ENCODE data around the gene WDR44.
A peak's percentile ranks its signal among the peaks of the same experiment; 100 is the strongest.

WDR44 gene

GRCh38 chrX:118347131-118347530, 1.2 kb downstream of the WDR44 start:
- Histone ChIP-seq H3K4me1 (ENCODE audit: control insufficient read depth, insufficient read depth, low read length) (peaks cover 21% of the 10 kb centered on the region), H3K27me3 (ENCODE audit: control insufficient read depth, insufficient read depth, low read length) (no peaks in the 10 kb centered on the region), H3K4me2 (ENCODE audit: low read length) (peak overlapping the region; percentile 83), H3K9ac (ENCODE audit: low read depth, low read length) (peak overlapping the region; percentile 95), H3K36me3 (ENCODE audit: insufficient read depth, low read length) (no peaks in the 10 kb centered on the region), H3K4me3 (ENCODE audit: low read length) (peak overlapping the region; percentile 86), H3K9me3 (replicated peaks; ENCODE audit: low read length) (no peaks in the 10 kb centered on the region)

GRCh38 chrX:118347736-118348135, 1.8 kb downstream of the WDR44 start:
- no peaks in the 10 kb centered on the region for H3K9me3 ChIP-seq (replicated peaks; ENCODE audit: low read length)

GRCh38 chrX:118348186-118348810, 2.4 kb downstream of the WDR44 start:
- H3K27me3 ChIP-seq (ENCODE audit: control insufficient read depth, insufficient read depth, low read length): no peaks in the 10 kb centered on the region
- peaks cover 21% of the 10 kb centered on the region for H3K4me1 ChIP-seq (ENCODE audit: control insufficient read depth, insufficient read depth, low read length)
- peak overlapping the region; percentile 86 for H3K4me3 ChIP-seq (ENCODE audit: low read length)
- peak overlapping the region; percentile 83 for H3K4me2 ChIP-seq (ENCODE audit: low read length)
- no peaks in the 10 kb centered on the region for H3K36me3 ChIP-seq (ENCODE audit: insufficient read depth, low read length)
- peak overlapping the region; percentile 95 for H3K9ac ChIP-seq (ENCODE audit: low read depth, low read length)
- no peaks in the 10 kb centered on the region for H3K9me3 ChIP-seq (replicated peaks; ENCODE audit: low read length)

More at GRCh38 chrX:118347736-118348135, 1.8 kb downstream of the WDR44 start:
- H3K9ac ChIP-seq (ENCODE audit: low read depth, low read length): peak overlapping the region; percentile 95
- H3K4me2 ChIP-seq (ENCODE audit: low read length): peak overlapping the region; percentile 83
- no peaks in the 10 kb centered on the region for H3K27me3 ChIP-seq (ENCODE audit: control insufficient read depth, insufficient read depth, low read length)
- H3K36me3 ChIP-seq (ENCODE audit: insufficient read depth, low read length): no peaks in the 10 kb centered on the region
- peaks cover 21% of the 10 kb centered on the region for H3K4me1 ChIP-seq (ENCODE audit: control insufficient read depth, insufficient read depth, low read length)
- peak overlapping the region; percentile 86 for H3K4me3 ChIP-seq (ENCODE audit: low read length)

- Histone ChIP-seq H3K9ac (ENCODE audit: low read depth, low read length) (no peak overlapping the region), H3K4me3 (ENCODE audit: low read length) (no peak overlapping the region), H3K36me3 (ENCODE audit: insufficient read depth, low read length) (no peaks in the 10 kb centered on the region), H3K4me2 (ENCODE audit: low read length) (no peak overlapping the region), H3K27me3 (ENCODE audit: control insufficient read depth, insufficient read depth, low read length) (no peaks in the 10 kb centered on the region), H3K9me3 (replicated peaks; ENCODE audit: low read length) (no peaks in the 10 kb centered on the region), H3K4me1 (ENCODE audit: control insufficient read depth, insufficient read depth, low read length) (peaks cover 21% of the 10 kb centered on the region)
Measured at GRCh38 chrX:118349188-118349587, 3.3 kb downstream of the WDR44 start.

GRCh38 chrX:118350221-118350620, 4.3 kb downstream of the WDR44 start:
- peaks cover 18% of the 10 kb centered on the region for H3K4me1 ChIP-seq (ENCODE audit: control insufficient read depth, insufficient read depth, low read length)
- H3K9ac ChIP-seq (ENCODE audit: low read depth, low read length): no peak overlapping the region
- no peak overlapping the region for H3K4me3 ChIP-seq (ENCODE audit: low read length)

GRCh38 chrX:118350706-118351105, 4.8 kb downstream of the WDR44 start:
- H3K27me3 ChIP-seq (ENCODE audit: control insufficient read depth, insufficient read depth, low read length): no peaks in the 10 kb centered on the region
- H3K36me3 ChIP-seq (ENCODE audit: insufficient read depth, low read length): no peaks in the 10 kb centered on the region
- H3K4me2 ChIP-seq (ENCODE audit: low read length): peak overlapping the region; percentile 70
- H3K4me1 ChIP-seq (ENCODE audit: control insufficient read depth, insufficient read depth, low read length): peaks cover 22% of the 10 kb centered on the region
- no peak overlapping the region for H3K9ac ChIP-seq (ENCODE audit: low read depth, low read length)
- no peak overlapping the region for H3K4me3 ChIP-seq (ENCODE audit: low read length)
- no peaks in the 10 kb centered on the region for H3K9me3 ChIP-seq (replicated peaks; ENCODE audit: low read length)

More at GRCh38 chrX:118350221-118350620, 4.3 kb downstream of the WDR44 start:
- H3K36me3 ChIP-seq (ENCODE audit: insufficient read depth, low read length): no peaks in the 10 kb centered on the region
- no peaks in the 10 kb centered on the region for H3K9me3 ChIP-seq (replicated peaks; ENCODE audit: low read length)
- H3K27me3 ChIP-seq (ENCODE audit: control insufficient read depth, insufficient read depth, low read length): no peaks in the 10 kb centered on the region
- peak overlapping the region; percentile 70 for H3K4me2 ChIP-seq (ENCODE audit: low read length)

GRCh38 chrX:118352566-118352965, 6.7 kb downstream of the WDR44 start:
- no peaks in the 10 kb centered on the region for H3K9me3 ChIP-seq (replicated peaks; ENCODE audit: low read length)
- no peak overlapping the region for H3K9ac ChIP-seq (ENCODE audit: low read depth, low read length)
- H3K36me3 ChIP-seq (ENCODE audit: insufficient read depth, low read length): no peaks in the 10 kb centered on the region
- no peak overlapping the region for H3K4me3 ChIP-seq (ENCODE audit: low read length)
- peaks cover 30% of the 10 kb centered on the region for H3K4me1 ChIP-seq (ENCODE audit: control insufficient read depth, insufficient read depth, low read length)
- no peaks in the 10 kb centered on the region for H3K27me3 ChIP-seq (ENCODE audit: control insufficient read depth, insufficient read depth, low read length)
- no peak overlapping the region for H3K4me2 ChIP-seq (ENCODE audit: low read length)

GRCh38 chrX:118353081-118353850, 7.4 kb downstream of the WDR44 start:
- Histone ChIP-seq H3K4me2 (ENCODE audit: low read length) (no peak overlapping the region), H3K27me3 (ENCODE audit: control insufficient read depth, insufficient read depth, low read length) (no peaks in the 10 kb centered on the region), H3K9me3 (replicated peaks; ENCODE audit: low read length) (no peaks in the 10 kb centered on the region), H3K36me3 (ENCODE audit: insufficient read depth, low read length) (no peaks in the 10 kb centered on the region), H3K4me3 (ENCODE audit: low read length) (no peak overlapping the region), H3K4me1 (ENCODE audit: control insufficient read depth, insufficient read depth, low read length) (peaks cover 30% of the 10 kb centered on the region), H3K9ac (ENCODE audit: low read depth, low read length) (no peak overlapping the region)

GRCh38 chrX:118355225-118355920, 9.5 kb downstream of the WDR44 start:
- H3K4me2 ChIP-seq (ENCODE audit: low read length): peak overlapping the region; percentile 15
- H3K4me3 ChIP-seq (ENCODE audit: low read length): no peak overlapping the region
- H3K9me3 ChIP-seq (replicated peaks; ENCODE audit: low read length): no peaks in the 10 kb centered on the region
- peaks cover 25% of the 10 kb centered on the region for H3K4me1 ChIP-seq (ENCODE audit: control insufficient read depth, insufficient read depth, low read length)
- no peaks in the 10 kb centered on the region for H3K27me3 ChIP-seq (ENCODE audit: control insufficient read depth, insufficient read depth, low read length)
- no peak overlapping the region for H3K9ac ChIP-seq (ENCODE audit: low read depth, low read length)
- H3K36me3 ChIP-seq (ENCODE audit: insufficient read depth, low read length): no peaks in the 10 kb centered on the region

GRCh38 chrX:118356154-118356701, 10.3 kb downstream of the WDR44 start:
- Histone ChIP-seq H3K4me2 (ENCODE audit: low read length) (peak overlapping the region; percentile 15), H3K9me3 (replicated peaks; ENCODE audit: low read length) (no peaks in the 10 kb centered on the region), H3K36me3 (ENCODE audit: insufficient read depth, low read length) (no peaks in the 10 kb centered on the region), H3K4me3 (ENCODE audit: low read length) (no peak overlapping the region), H3K27me3 (ENCODE audit: control insufficient read depth, insufficient read depth, low read length) (no peaks in the 10 kb centered on the region), H3K4me1 (ENCODE audit: control insufficient read depth, insufficient read depth, low read length) (peaks cover 23% of the 10 kb centered on the region), H3K9ac (ENCODE audit: low read depth, low read length) (no peak overlapping the region)

GRCh38 chrX:118360429-118361125, 14.7 kb downstream of the WDR44 start:
- Histone ChIP-seq H3K9me3 (replicated peaks; ENCODE audit: low read length) (no peaks in the 10 kb centered on the region), H3K4me2 (ENCODE audit: low read length) (no peak overlapping the region), H3K4me3 (ENCODE audit: low read length) (no peak overlapping the region), H3K9ac (ENCODE audit: low read depth, low read length) (no peak overlapping the region), H3K36me3 (ENCODE audit: insufficient read depth, low read length) (no peaks in the 10 kb centered on the region), H3K27me3 (ENCODE audit: control insufficient read depth, insufficient read depth, low read length) (no peaks in the 10 kb centered on the region), H3K4me1 (ENCODE audit: control insufficient read depth, insufficient read depth, low read length) (peaks cover 18% of the 10 kb centered on the region)
